Measurements from ENCODE around the gene NECTIN1.

NECTIN1 gene

DNA sequence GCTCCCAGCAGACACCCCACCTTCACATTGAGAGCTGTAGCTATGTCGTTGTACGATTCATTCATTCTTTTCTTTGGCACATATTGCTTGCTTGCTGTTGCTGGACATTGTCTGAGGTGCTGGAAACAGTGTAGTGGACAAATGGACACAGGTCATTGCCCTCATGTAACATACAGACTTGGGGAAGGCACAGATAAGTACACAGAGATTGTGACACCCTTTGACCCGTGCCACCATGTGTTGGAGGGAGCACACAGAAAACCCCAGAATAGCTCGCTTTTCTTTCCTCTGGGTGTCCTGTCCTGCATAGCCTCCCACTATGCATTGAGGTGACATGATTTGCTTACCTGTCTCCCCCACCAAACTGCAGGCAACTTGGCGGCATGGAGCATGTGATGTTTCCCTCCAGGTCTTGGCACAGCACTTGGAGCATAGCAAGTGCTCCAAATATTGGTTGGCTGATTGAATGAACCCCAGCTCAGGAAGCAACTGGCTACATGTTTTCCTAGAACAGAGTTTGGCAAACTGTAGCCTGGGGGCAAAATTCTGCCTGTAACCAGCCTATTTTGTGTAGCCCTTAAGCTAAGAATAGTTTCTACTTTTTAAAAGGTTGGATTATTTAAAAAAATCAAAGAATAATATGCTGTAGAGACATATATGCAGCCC, 30.9 kb upstream of the NECTIN1 start:
- no peak for TF ChIP-seq CTCF (IDR thresholded peaks at IDR 0.05; ENCODE audit: low read depth, low read length, missing control alignments)
- DNase-seq (ENCODE audit: extremely low read depth, low read depth) = no peak
- no peak overlapping the region for H3K4me3 ChIP-seq (replicated peaks; ENCODE audit: low read depth, low read length)

DNA sequence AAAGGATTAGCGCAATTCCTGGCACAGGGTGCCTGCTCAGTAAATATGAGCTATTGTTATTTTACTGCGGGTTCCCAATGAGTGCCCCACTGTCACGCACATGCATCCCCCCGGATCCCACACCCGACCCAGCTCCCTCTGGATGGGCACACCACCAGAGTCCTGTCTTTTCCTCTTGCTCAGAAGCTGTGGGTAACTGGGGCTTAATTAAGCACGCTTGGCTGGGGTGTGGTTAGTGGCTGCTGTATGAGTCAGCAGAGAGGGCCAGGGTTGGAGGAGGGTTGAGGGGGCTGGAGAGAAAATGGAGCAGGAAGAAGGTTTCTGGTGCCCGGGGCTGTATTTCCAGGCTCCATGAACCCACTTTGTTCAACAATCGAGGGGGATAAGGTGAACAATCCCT, 30.3 kb upstream of the NECTIN1 start:
- TF ChIP-seq CTCF (IDR thresholded peaks at IDR 0.05; ENCODE audit: low read depth, low read length, missing control alignments) = no peak
- peak; percentile 32 for DNase-seq (ENCODE audit: extremely low read depth, low read depth)
- H3K4me3 ChIP-seq (replicated peaks; ENCODE audit: low read depth, low read length) = no peak overlapping the region

DNA sequence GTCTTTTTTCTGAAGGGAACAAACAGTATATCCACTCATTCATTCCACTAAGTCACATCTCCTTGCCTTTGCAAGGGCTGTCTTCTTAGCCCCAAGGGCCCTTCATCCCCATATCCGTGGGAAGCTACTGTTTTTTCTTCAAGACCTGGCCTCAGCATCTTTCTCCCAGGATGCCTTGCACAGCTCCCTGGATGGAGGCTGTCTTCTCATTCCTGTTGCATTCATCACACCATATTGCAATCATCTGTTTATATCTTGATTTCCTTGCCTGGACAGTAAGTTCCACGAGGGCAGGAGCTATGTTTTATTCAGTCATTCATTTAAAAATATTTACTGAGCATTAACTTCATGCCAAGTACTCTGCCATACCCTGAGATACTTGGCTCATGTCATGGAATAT, 29.3 kb upstream of the NECTIN1 start:
- no peak for TF ChIP-seq CTCF (IDR thresholded peaks at IDR 0.05; ENCODE audit: low read depth, low read length, missing control alignments)
- DNase-seq (ENCODE audit: extremely low read depth, low read depth) = no peak
- H3K4me3 ChIP-seq (replicated peaks; ENCODE audit: low read depth, low read length) = no peak overlapping the region

GRCh38 chr11:119757378-119757777, 28.4 kb upstream of the NECTIN1 start:
- H3K4me3 ChIP-seq (replicated peaks; ENCODE audit: low read depth, low read length) = no peak overlapping the region
- TF ChIP-seq CTCF (IDR thresholded peaks at IDR 0.05; ENCODE audit: low read depth, low read length, missing control alignments) = no peak
- no peak for DNase-seq (ENCODE audit: extremely low read depth, low read depth)

- TF ChIP-seq CTCF (IDR thresholded peaks at IDR 0.05; ENCODE audit: low read depth, low read length, missing control alignments) = no peak
- no peak overlapping the region for H3K4me3 ChIP-seq (replicated peaks; ENCODE audit: low read depth, low read length)
- no peak for DNase-seq (ENCODE audit: extremely low read depth, low read depth)
Measured at GRCh38 chr11:119756169-119756865, 27.3 kb upstream of the NECTIN1 start.

GRCh38 chr11:119755356-119756071, 26.5 kb upstream of the NECTIN1 start:
- TF ChIP-seq CTCF (IDR thresholded peaks at IDR 0.05; ENCODE audit: low read depth, low read length, missing control alignments) = no peak
- DNase-seq (ENCODE audit: extremely low read depth, low read depth) = no peak
- no peak overlapping the region for H3K4me3 ChIP-seq (replicated peaks; ENCODE audit: low read depth, low read length)

All from HFF-Myc (cell line).